Measurements from ENCODE around the gene PPFIBP1. TPM values are rescaled to one million over a fixed set of nuclear protein-coding genes. Genes with fewer than 3 reads are reported as not detected.

Gene PPFIBP1
- total and polyA plus RNA-seq, 8 donors, result 82.8 to 126 (median 96.7) TPM

DNA sequence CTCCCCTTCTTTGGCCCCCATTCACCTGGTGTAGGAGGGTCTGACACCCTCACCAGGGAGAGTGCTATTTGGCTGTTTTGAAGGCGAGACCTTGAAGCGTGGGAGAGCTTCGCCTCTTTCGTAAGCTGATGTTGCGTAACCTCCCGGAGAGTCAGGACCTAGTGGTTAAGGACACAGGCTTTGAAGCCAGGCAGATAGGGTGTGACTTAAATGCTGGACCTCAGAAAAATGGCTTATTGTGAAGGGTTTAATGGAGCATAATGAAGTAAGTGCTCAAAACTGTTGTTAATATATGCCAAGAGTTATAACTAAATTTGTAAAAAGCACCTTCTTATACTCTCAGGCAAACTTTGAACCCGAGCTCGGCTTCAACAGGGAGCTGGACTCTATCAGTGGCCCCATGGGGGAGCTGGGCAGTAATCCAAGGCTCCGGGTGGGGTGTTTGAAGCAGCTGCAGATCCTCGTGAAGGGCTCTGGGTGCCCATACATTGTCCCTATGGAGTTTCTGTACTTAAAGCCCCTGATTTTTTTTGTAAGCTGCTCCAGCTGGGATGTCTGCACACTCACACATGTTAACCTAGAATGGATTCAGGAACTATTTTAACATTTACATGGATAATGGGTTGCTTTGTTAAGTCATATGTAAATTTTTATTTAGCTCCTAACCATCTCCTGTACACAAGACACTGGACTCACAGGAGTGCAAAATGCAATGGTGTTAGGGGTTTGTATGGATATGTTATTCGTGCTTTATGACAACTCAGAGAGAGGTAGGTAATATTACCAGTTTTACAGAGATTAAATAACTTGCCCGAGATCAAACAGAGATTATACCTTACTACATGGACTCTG lies 26.0 kb downstream of the PPFIBP1 start:
- peaks cover 19 to 50% of the 10 kb centered on the region in 2 donors for H3K4me1 ChIP-seq
- DNase-seq, result peak in 3 of 4 donors; percentile 86 to 94 (median 90)
- peak; percentile 96 for ATAC-seq
- no peaks in the 10 kb centered on the region for H3K9me3 ChIP-seq
- TF ChIP-seq, protein P1, sequence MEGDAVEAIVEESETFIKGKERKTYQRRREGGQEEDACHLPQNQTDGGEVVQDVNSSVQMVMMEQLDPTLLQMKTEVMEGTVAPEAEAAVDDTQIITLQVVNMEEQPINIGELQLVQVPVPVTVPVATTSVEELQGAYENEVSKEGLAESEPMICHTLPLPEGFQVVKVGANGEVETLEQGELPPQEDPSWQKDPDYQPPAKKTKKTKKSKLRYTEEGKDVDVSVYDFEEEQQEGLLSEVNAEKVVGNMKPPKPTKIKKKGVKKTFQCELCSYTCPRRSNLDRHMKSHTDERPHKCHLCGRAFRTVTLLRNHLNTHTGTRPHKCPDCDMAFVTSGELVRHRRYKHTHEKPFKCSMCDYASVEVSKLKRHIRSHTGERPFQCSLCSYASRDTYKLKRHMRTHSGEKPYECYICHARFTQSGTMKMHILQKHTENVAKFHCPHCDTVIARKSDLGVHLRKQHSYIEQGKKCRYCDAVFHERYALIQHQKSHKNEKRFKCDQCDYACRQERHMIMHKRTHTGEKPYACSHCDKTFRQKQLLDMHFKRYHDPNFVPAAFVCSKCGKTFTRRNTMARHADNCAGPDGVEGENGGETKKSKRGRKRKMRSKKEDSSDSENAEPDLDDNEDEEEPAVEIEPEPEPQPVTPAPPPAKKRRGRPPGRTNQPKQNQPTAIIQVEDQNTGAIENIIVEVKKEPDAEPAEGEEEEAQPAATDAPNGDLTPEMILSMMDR (IDR thresholded peaks at IDR 0.05), result no peak
- no peaks in the 10 kb centered on the region for H3K36me3 ChIP-seq
- H3K27ac ChIP-seq, result peak overlapping the region; percentile 57 to 67
- no peaks in the 10 kb centered on the region for H3K27me3 ChIP-seq
- intact Hi-C loops (cut with DNase I), result no loop called here
- H3K4me3 ChIP-seq, result no peak overlapping the region

DNA sequence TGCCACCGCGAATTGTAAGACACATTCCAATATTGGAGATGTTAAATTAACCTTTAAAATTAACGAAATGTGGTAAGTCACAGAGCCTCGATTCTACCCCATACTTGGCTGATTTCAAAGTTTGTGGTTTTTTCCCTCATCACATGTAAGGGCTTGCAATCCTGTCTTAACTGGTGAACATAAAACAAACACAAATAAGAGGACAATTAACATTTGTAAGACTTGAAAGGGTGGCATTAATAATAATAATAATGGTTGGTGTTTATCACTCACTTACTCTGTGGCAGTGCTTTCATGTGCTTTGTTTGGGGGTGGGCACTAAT lies 26.6 kb downstream of the PPFIBP1 start:
- intact Hi-C loops (cut with DNase I), result no loop called here
- Histone ChIP-seq H3K27ac (peak overlapping the region in 1 of 2 donors; percentile 30), H3K9me3 (no peaks in the 10 kb centered on the region), H3K27me3 (no peaks in the 10 kb centered on the region), H3K4me1 (peaks cover 19 to 55% of the 10 kb centered on the region in 2 donors), H3K36me3 (no peaks in the 10 kb centered on the region), H3K4me3 (no peak overlapping the region)
- DNase-seq (no peak), ATAC-seq (no peak)
- TF ChIP-seq, protein P1 (IDR thresholded peaks at IDR 0.05), result no peak

DNA sequence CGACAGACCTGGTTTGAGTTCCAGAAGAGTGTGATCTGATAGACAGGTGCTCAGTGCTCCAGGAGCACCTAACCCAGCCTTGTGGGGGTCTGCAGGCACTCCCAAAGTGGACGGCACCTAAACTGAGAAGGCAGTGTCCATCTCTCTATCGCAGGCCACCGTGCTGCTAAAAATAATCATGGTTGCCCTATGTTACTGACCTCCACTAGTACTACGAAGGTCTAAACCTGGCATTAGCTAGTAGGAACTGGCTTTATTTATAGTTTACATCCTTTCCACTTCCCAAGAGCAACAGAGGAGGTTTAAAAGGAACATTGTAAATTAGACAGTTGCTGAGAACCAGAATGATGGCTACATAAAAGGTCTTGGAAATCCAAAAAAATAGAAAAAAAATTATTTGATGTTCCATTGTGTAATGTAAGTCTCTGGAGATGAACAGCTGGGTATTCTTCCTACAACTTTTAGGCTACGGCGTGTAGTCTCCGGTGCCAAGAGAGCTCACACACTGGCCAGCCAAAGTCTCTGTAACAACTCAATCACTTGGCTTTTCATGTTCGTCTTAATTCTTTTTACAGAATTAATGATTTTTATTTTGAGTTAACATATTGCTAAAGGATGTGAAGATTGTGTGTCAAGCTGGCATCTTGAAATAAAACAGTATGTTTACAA lies 27.3 kb downstream of the PPFIBP1 start:
- ATAC-seq (no peak), DNase-seq (peak in 1 of 4 donors; percentile 70)
- Histone ChIP-seq H3K27me3 (no peaks in the 10 kb centered on the region), H3K4me3 (no peak overlapping the region), H3K36me3 (no peaks in the 10 kb centered on the region), H3K4me1 (peaks cover 24 to 62% of the 10 kb centered on the region in 2 donors), H3K9me3 (no peaks in the 10 kb centered on the region), H3K27ac (peak overlapping the region; percentile 14 to 30)
- intact Hi-C loops (cut with DNase I), result no loop called here
- TF ChIP-seq, protein P1 (IDR thresholded peaks at IDR 0.05), result no peak

DNA sequence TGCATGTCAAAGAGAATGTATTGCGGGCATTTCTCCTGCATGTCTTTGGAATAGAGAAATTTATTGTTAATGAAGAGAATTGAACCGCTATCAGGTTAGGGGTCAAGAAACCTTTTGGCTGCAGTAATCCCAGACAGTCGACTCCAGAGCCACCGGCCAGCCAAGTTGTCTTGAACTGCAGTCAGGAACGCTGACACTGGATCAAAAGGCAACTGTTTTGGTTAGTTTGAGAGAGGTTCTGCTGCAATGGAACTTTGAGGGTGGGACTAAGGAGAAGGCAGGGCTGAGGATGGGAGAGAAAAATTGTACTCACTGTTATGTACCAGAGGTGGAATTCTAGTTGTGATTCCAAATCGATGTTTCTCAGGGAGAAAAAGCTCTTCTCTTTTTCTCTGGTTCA lies 28.2 kb downstream of the PPFIBP1 start:
- Histone ChIP-seq H3K4me1 (peaks cover 24 to 66% of the 10 kb centered on the region in 2 donors), H3K27ac (peak overlapping the region; percentile 14 to 30), H3K27me3 (no peaks in the 10 kb centered on the region), H3K36me3 (no peaks in the 10 kb centered on the region), H3K4me3 (no peak overlapping the region), H3K9me3 (no peaks in the 10 kb centered on the region)
- ATAC-seq (no peak), DNase-seq (no peak)
- TF ChIP-seq, protein P1 (IDR thresholded peaks at IDR 0.05), result no peak
- intact Hi-C loops (cut with DNase I), result no loop called here

DNA sequence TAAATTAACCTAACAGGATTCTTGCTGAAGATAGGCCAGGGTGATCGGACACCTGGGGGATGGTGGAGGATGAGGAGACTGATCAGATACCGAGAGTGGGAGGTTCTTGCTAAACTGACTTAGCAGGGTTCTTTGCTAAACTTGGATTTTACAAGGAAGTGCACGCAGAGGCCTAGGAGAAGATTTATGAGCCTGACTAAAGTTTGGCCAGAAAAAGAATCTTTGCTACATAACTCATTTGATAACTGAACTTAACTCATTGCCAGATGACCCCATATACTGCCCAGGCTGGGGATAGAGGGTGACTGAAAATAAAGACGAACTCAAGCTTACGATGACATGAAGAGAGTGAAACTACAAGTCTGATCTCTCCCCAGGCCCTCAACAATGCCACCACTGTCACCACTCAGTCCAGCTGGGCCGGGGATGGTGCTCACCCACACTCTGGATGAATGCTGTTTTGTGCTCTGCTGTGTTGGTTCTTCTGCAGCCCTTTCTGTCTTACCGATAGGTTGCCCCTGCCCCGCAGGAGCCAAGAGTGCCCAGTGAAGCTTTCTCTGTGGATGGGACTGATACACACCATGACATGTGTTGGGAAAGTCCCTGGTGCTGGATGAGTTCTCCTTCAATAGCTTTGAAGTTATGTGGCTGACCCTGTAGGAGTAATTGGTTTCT lies 29.0 kb downstream of the PPFIBP1 start:
- ATAC-seq (no peak), DNase-seq (no peak)
- H3K36me3 ChIP-seq, result no peaks in the 10 kb centered on the region
- H3K4me3 ChIP-seq, result no peak overlapping the region
- no peak overlapping the region for H3K27ac ChIP-seq
- peaks cover 24 to 68% of the 10 kb centered on the region in 2 donors for H3K4me1 ChIP-seq
- TF ChIP-seq, protein P1 (IDR thresholded peaks at IDR 0.05), result no peak
- intact Hi-C loops (cut with DNase I), result no loop called here
- no peaks in the 10 kb centered on the region for H3K27me3 ChIP-seq
- H3K9me3 ChIP-seq, result no peaks in the 10 kb centered on the region
